Medulla oblongata (tissue), 1 donor: ENCODE measurements around the gene KNG1.

Experiments
- DNase-seq: peaks from one replicate; pipeline ENCODE4 v3.0.0-alpha.2; 2015; ENCODE audit errors: extremely low spot score

KNG1 gene

GRCh38 chr3:186779204-186779603 is 62.0 kb downstream of the KNG1 start:
- no peak for DNase-seq

- peak; percentile 56 for DNase-seq
Measured at GRCh38 chr3:186782542-186783057, 65.4 kb downstream of the KNG1 start.

GRCh38 chr3:186783058-186783730 is 66.0 kb downstream of the KNG1 start, which contains the start of gene EIF4A2:
Gene EIF4A2 (plus strand): TSS chr3:186783577. CDS start chr3:186783611, 34 bp downstream.
- peak; percentile 90 for DNase-seq

GRCh38 chr3:186783731-186784515 is 66.8 kb downstream of the KNG1 start:
- DNase-seq = peak; percentile 86

- DNase-seq = no peak
Measured at GRCh38 chr3:186784820-186785494, 67.8 kb downstream of the KNG1 start.

GRCh38 chr3:186785495-186786018 is 68.4 kb downstream of the KNG1 start:
- DNase-seq = no peak

- no peak for DNase-seq
Measured at GRCh38 chr3:186786922-186787321, 69.8 kb downstream of the KNG1 start.

- no peak for DNase-seq
Measured at GRCh38 chr3:186787642-186788481, 70.7 kb downstream of the KNG1 start.

GRCh38 chr3:186788482-186789370 is 71.6 kb downstream of the KNG1 start:
- DNase-seq = no peak

GRCh38 chr3:186789554-186790260 is 72.5 kb downstream of the KNG1 start:
- no peak for DNase-seq

- DNase-seq = no peak
Measured at GRCh38 chr3:186790261-186790981, 73.3 kb downstream of the KNG1 start.
